ENCODE results near the gene CRYBG1. TPM values are rescaled to one million over a fixed set of nuclear protein-coding genes. Genes with fewer than 3 reads are reported as not detected.

Gene CRYBG1
- polyA plus RNA-seq, 2 of the 4 experiments (the other 2 are of a cell fraction) = 0.31 to 0.37 TPM

GRCh38 chr6:106495014-106495413, 134.5 kb downstream of the CRYBG1 start (continued):
- TF ChIP-seq ZSCAN20 (CRISPR knock-in tag; IDR thresholded peaks at IDR 0.05) (no peak), CHD2 (IDR thresholded peaks at IDR 0.05; ENCODE audit: low read length, partially characterized antibody) (no peak), FOSB (CRISPR knock-in tag; IDR thresholded peaks at IDR 0.05) (no peak), TFCP2L1 (CRISPR knock-in tag; IDR thresholded peaks at IDR 0.05) (no peak)

- POLR2A ChIA-PET = no interaction called here
- no peak for TF ChIP-seq HMGXB4 (CRISPR knock-in tag; IDR thresholded peaks at IDR 0.05; ENCODE audit: borderline replicate concordance)
- no peak for TF ChIP-seq PHF8 (IDR thresholded peaks at IDR 0.05; ENCODE audit: borderline replicate concordance, low read depth)
- no peak for TF ChIP-seq PBX3 (IDR thresholded peaks at IDR 0.05)
- no peak for TF ChIP-seq KDM1A (IDR thresholded peaks at IDR 0.05; ENCODE audit: low read depth)
- no peak for TF ChIP-seq ZNF302 (CRISPR knock-in tag; IDR thresholded peaks at IDR 0.05)
- TF ChIP-seq BCL3 (IDR thresholded peaks at IDR 0.05) = no peak
- TF ChIP-seq EHMT2 (IDR thresholded peaks at IDR 0.05; ENCODE audit: low read depth) = no peak
- no peak for TF ChIP-seq TP53 (CRISPR knock-in tag; IDR thresholded peaks at IDR 0.05)
- no peak for TF ChIP-seq HDAC2 (IDR thresholded peaks at IDR 0.05)
- TF ChIP-seq POLR2A (IDR thresholded peaks at IDR 0.05; ENCODE audit: low read length) = no peak
- no peak for TF ChIP-seq RCOR1 (IDR thresholded peaks at IDR 0.05; ENCODE audit: low read depth, low read length)
- no peak for TF ChIP-seq CBX2 (IDR thresholded peaks at IDR 0.05; ENCODE audit: borderline replicate concordance, low read depth)
- TF ChIP-seq NPAS2 (CRISPR knock-in tag; IDR thresholded peaks at IDR 0.05; ENCODE audit: borderline replicate concordance) = no peak
- DNase-seq (ENCODE audit: low read depth in 1 of 2, low spot score in 1 of 2) (no peak), FAIRE-seq (no peak), ATAC-seq (no peak)
- Histone ChIP-seq H3K4me3 (no peak overlapping the region), H3K27ac (no peak overlapping the region), H3K4me1 (no peaks in the 10 kb centered on the region; the same call in 2 of the 3 replicates), H3K4me2 (no peak overlapping the region), H3K9me3 (no peaks in the 10 kb centered on the region)
- 78% methylated on average over 6 of the region's 6 CpGs for WGBS (ENCODE audit: missing lambda C conversion rate)
- CTCF ChIA-PET = no interaction called here
Measured at GRCh38 chr6:106496823-106497222, 136.3 kb downstream of the CRYBG1 start.

GRCh38 chr6:106501960-106502371, 141.4 kb downstream of the CRYBG1 start:
- no peaks in the 10 kb centered on the region for H3K9me3 ChIP-seq
- DNase-seq (ENCODE audit: low read depth in 1 of 2, low spot score in 1 of 2) (no peak), FAIRE-seq (no peak), ATAC-seq (no peak)
- H3K4me2 ChIP-seq = no peak overlapping the region
- H3K4me3 ChIP-seq = no peak overlapping the region
- ChIA-PET POLR2A (no interaction called here), CTCF (no interaction called here)
- 63% methylated on average over 3 of the region's 3 CpGs for WGBS (ENCODE audit: missing lambda C conversion rate)
- TF ChIP-seq NPAS2 (CRISPR knock-in tag; IDR thresholded peaks at IDR 0.05; ENCODE audit: borderline replicate concordance) = no peak
- no peak for TF ChIP-seq JUNB (IDR thresholded peaks at IDR 0.05)
- H3K4me1 ChIP-seq = no peaks in the 10 kb centered on the region
- H3K27ac ChIP-seq = no peak overlapping the region

- TF ChIP-seq NPAS2 (CRISPR knock-in tag; IDR thresholded peaks at IDR 0.05; ENCODE audit: borderline replicate concordance) (no peak), RAD21 (conservative IDR thresholded peaks at IDR 0.05 in 1 of 2, IDR thresholded peaks at IDR 0.05 in 1 of 2) (no peak), FOSB (CRISPR knock-in tag; IDR thresholded peaks at IDR 0.05) (no peak), MYC (IDR thresholded peaks at IDR 0.05; ENCODE audit: borderline replicate concordance, low read length) (no peak), RNF2 (IDR thresholded peaks at IDR 0.05; ENCODE audit: borderline replicate concordance, low read depth) (no peak), PHF8 (IDR thresholded peaks at IDR 0.05; ENCODE audit: borderline replicate concordance, low read depth) (no peak), ATOH8 (CRISPR knock-in tag; IDR thresholded peaks at IDR 0.05; ENCODE audit: low read depth) (no peak), SREBF2 (IDR thresholded peaks at IDR 0.05) (no peak), ESRRA (IDR thresholded peaks at IDR 0.05; ENCODE audit: borderline replicate concordance, low read length) (no peak), FOXS1 (CRISPR knock-in tag; IDR thresholded peaks at IDR 0.05) (no peak), MAFK (IDR thresholded peaks at IDR 0.05; ENCODE audit: partially characterized antibody) (no peak), KDM1A (IDR thresholded peaks at IDR 0.05; ENCODE audit: low read depth) (no peak), RCOR1 (IDR thresholded peaks at IDR 0.05; ENCODE audit: low read depth, low read length) (no peak), PBX3 (IDR thresholded peaks at IDR 0.05) (no peak), POLR2A (IDR thresholded peaks at IDR 0.05; ENCODE audit: low read length) (no peak), HOXB5 (CRISPR knock-in tag; IDR thresholded peaks at IDR 0.05) (no peak)
- ATAC-seq (no peak), FAIRE-seq (no peak), DNase-seq (ENCODE audit: low read depth in 1 of 2, low spot score in 1 of 2) (no peak)
- Histone ChIP-seq H3K4me3 (no peak overlapping the region), H3K4me2 (no peak overlapping the region), H3K9me3 (no peaks in the 10 kb centered on the region), H3K27ac (no peak overlapping the region), H3K4me1 (no peaks in the 10 kb centered on the region)
- CTCF ChIA-PET = interaction anchor here (0.6 to 1.1 kb wide), 4 partner anchors 11 to 142 kb away, joined by 3 to 6 read pairs (median 3); partner anchors contain the start of gene CRYBG1
- POLR2A ChIA-PET = no interaction called here
- 83% methylated on average over 2 of the region's 2 CpGs for WGBS (ENCODE audit: missing lambda C conversion rate)
Measured at GRCh38 chr6:106502559-106502958, 142.0 kb downstream of the CRYBG1 start.

Measured in A549 (cell line).